ENCODE results near the gene FIG4.

- TF ChIP-seq POLR2AphosphoS5 (IDR thresholded peaks at IDR 0.05; ENCODE audit: low read depth, low read length) (no peak), POLR2A (IDR thresholded peaks at IDR 0.05; ENCODE audit: low read depth, low read length) (no peak), TAF1 (IDR thresholded peaks at IDR 0.05; ENCODE audit: borderline replicate concordance, low read depth, low read length) (no peak)
Observed at GRCh38 chr6:109695468-109695867, 4.4 kb downstream of the FIG4 start.

All from GM12892 (cell line).